NCI-H2107 treated with DMSO at 0.1 percent for 48 hours (cell line): ENCODE data around the gene RNASEL.
"Not testable (repeated sequence)": the region's sequence is repeated elsewhere in the genome, so short reads cannot be mapped to it uniquely, and the experiment has no call there.

Experiments
- DNase-seq: peaks from one replicate; lab custom pipeline; 2025; ENCODE audit not compliant: unreplicated experiment; lab: John Stamatoyannopoulos, UW

Gene RNASEL, protein sequence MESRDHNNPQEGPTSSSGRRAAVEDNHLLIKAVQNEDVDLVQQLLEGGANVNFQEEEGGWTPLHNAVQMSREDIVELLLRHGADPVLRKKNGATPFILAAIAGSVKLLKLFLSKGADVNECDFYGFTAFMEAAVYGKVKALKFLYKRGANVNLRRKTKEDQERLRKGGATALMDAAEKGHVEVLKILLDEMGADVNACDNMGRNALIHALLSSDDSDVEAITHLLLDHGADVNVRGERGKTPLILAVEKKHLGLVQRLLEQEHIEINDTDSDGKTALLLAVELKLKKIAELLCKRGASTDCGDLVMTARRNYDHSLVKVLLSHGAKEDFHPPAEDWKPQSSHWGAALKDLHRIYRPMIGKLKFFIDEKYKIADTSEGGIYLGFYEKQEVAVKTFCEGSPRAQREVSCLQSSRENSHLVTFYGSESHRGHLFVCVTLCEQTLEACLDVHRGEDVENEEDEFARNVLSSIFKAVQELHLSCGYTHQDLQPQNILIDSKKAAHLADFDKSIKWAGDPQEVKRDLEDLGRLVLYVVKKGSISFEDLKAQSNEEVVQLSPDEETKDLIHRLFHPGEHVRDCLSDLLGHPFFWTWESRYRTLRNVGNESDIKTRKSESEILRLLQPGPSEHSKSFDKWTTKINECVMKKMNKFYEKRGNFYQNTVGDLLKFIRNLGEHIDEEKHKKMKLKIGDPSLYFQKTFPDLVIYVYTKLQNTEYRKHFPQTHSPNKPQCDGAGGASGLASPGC

DNA sequence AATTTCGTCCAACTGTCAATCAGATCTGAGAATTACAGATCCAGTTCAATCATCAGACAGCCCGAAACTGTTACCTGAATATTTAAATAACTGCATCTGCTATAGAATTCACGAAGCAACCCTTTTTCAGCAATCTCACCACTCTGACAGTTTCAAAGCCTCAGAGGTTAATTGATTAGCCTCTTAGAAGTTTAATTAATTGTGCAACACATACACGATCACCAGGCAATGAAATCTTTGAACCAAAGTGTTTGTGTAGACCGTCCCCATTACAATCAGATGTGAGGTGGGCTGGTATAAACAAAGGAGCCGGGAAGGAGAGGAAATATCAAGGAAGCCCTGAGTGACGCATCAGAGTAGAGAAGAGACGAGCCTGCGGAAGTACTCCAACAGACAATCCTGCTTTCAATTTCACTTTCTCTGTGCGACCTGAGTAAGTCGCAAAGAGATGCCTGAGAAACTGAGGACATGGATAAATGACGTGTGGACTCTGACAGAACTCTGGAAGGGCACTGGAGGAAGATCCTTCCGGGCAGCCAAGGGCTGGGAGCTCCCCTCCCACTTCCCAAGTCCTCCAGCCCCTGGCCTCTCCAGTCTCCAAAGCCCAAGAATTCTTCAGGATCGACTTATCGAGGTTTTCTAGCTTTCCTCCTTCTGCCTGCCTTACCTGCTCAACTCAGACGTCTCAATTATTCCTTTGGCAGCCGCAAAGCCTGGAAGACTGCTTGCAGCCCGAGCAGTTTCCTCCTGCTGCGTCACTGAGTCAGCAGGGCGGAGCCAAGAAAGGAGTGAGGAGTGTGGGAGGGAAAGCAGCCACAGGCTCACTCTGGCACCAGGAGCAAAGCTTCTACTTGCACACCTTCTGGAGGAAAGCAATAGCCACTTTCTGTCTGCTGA lies at the start of gene RNASEL:
RNASEL (minus strand) TSS at position 757 of the 897 bp plus-strand sequence. CDS start 2,450 bp downstream, outside the sequence.
- peak; percentile 39 for DNase-seq

DNA sequence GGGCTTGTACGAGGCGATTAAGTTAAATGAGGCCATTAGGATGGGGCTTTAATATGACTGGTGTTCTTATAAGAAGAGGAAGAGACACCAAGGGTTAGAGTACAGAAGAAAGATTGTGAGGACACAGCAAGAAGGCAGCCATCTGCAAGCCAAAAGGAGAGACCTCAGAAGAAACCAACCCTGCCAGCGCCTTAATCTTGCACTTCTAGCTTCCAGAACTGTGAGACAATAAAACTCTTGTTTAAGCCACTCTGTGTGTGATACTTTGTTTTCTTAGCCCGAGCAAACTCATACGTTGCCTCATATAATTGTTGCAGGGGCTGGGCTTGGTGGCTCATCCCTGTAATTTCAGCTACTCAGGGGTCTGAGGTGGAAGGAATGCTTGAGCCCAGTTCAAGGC lies 48.7 kb upstream of the RNASEL start:
- no peak for DNase-seq

DNA sequence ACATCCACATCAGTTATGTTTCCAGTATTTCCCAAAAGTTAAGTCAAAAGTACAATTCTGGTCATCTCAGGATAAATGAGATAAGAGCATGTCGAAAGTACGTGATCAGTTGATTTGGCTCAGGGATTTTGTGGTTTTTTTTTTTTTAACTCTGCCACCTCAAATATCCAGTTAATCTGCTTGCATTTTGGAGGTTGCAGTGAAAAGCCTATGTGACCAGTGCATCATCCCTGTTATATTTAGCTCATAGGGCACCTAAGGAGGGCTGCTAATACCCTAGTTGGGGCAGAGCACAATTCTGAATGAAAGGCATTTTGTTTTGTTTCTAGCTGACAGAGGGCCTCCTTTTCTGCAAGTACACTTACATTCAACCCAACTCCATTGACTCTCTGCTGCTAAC lies 46.8 kb upstream of the RNASEL start:
- no peak for DNase-seq

DNA sequence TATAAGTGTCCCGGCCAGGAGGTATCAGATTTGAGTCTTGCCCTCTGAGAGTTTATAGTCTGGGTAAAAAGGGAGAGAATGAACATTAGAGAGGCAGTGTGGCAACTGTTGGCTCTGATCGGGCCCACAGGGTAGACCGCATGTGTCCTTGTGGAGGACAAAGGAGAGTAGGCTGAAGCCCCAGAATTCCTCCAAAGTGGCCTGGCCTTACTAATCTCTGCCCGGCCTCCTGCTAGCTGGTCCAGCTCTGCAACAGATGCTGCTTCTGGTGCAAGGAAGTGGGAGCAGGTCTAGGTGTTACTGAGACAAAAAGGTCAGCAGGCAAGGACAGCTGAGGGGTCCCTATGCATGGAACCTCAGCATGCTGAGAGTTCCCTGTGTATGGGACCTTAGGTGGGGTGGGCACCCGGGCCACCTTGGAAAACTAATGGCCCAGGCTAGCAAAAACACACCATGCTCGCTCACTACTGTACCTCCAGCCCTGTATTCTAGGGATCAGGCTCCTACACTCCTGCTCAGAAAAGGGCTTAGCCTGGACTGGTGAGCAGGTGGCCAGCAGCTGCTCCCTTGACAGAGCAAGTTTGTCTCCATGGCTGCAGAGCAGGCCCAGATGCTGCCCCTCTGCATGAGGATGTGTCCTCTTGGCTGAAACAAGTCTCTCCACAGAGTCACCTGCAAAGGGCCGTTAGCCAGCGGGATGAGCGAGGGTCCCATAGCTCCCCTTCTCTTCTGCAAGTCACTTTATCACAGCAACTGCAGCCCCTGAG lies 45.4 kb upstream of the RNASEL start:
- peak; percentile 41 for DNase-seq

DNA sequence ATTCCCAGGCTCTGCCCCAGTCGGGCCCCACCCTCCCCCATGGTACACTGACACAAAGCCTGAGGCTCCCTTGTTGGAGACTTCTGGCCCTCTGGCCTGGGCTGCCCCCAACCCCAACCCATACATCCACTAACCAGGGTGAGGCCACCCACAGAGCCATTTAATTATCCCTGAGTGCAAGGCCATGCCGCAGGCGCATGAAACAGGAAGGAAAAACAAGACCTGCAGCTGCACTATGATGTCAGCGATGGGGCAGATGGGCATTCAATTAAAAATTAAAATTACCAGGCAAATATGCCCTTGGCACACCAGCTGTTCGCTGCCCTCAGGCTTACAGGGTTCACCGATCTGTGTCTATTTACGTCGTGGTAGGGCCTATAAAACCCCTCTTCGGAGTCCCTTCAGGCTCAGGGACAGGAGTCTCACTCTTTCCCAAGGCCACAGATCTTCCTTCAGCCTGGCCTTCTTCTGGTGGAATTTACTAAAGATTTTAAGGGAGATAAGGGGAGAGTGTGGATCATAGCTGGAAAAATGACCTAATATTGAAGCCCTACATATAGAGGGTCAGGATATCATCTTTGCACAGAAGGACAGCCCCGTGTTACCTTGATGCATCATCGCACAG lies 44.7 kb upstream of the RNASEL start:
- peak; percentile 87 for DNase-seq

DNA sequence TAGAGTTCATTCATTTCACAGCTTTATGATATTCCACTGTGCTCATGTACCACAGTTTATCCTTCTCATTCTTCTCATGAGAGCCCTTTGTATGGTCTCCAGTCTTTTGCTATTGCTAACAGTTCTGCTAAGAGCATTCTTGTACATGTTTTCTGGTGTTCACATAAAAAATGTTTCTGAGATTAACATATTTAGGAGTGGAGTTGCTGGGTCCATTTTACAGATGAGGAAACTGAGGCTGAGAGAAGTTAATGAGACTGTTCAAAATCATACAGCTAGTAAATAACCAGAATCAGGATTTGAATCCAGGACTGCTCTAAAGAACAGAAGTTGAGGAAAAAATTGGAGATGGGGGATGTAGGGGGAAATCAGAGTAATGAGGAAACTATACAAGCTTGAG lies 44.0 kb upstream of the RNASEL start:
- no peak for DNase-seq

DNA sequence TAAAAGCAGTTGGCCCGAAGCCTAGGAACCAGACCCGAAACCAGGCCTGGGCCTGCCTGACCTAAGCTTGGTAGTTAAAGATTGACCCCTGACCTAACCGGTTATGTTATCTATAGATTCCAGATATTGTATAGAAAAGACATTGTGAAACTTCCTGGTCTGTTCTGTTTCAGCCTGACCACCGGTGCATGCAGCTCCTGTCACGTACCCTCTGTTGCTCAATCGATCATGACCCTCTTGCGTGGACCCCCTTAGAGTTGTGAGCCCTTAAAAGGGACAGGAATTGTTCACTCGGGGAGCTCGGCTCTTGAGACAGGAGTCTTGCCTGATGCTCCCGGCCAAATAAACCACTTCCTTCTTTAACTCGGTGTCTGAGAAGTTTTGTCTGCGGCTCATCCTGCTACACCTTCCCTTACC lies 43.4 kb upstream of the RNASEL start:
- not testable (repeated sequence) for DNase-seq

DNA sequence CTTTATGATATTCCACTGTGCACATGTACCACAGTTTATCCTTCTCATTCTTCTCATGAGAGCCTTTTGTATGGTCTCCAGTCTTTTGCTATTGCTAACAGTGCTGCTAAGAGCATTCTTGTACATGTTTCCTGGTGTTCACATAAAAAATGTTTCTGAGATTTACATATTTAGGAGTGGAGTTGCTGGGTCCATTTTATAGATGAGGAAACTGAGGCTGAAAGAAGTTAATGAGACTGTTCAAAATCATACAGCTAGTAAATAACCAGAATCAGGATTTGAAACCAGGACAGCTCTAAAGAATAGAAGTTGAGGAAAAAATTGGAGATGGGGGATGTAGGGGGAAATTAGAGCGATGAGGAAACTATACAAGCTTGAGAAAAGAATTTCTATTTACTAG lies 42.9 kb upstream of the RNASEL start:
- DNase-seq, result no peak

DNA sequence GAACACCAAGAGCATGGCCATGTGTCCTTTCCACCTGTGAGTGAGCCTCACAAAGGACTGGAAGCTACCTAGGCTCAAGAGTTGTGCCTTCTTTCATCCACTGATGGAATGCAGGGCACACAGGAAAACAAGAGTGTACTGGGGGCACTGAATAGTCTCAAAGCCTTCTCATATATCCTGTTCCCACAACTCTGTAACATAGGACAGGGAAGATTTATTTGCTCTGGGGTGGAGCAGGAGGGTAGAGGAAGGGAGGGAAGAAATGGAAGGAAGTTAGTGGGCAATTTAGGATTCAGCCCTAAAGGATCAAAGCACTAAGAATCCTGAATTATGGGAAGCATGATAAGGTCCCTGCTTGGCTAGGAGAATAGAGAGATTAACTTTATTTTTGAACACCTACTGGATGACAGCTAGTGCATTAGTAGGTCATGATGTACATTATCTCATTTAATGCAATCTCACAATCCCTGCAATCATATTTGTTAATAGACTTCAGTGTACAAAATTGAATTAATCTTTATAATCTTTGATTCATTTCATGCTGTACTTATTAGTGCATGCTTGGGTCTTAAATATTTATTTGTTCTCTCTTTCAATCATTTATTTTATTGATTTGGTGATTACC lies 42.1 kb upstream of the RNASEL start:
- no peak for DNase-seq

DNA sequence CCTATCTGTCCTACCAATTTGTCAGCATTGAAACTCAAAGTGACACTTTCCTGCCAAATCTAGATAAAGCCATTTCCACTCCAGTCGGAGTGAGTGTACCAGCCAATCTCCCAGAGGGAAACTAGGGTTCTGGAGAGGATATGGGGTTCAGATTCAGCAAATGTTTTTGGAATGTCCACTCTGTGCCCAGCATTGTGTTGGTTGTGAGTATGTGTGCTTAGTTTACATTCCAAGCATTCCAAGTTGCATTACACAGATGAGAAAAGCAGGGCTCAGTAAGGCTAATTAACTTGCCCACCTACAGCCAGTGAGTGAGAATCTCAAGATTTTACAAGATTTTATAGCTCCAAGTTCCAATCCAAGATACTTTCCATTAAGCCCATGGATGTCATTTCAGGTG lies 41.5 kb upstream of the RNASEL start:
- DNase-seq, result no peak

DNA sequence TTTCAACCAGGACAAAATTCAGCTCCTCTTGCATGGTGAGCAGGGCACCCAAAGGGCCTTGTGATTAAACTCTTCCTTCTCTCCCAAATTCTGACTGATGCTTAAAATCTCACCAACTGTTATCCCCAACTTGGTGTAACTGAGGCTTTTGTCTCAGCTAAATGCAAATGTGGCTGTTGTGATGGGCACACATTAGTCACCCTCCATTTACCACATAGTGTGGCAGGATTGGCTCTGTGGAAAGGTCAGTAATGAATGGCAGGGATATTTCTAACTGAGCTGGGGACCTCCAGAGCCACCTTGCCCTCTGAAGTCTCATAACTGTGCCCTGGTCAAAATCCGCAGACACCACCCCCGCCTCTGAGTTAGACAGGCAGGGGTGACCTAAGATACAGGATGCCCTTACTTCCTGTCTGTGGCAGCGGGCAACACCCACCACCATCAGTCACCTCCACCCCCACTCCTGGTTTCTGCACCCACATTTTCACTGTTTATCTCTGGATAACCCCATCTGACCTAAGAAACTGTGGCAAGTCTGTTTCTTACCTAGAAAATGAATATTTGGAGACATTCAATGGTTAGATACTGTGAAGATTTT lies 40.5 kb upstream of the RNASEL start:
- DNase-seq, result no peak

DNA sequence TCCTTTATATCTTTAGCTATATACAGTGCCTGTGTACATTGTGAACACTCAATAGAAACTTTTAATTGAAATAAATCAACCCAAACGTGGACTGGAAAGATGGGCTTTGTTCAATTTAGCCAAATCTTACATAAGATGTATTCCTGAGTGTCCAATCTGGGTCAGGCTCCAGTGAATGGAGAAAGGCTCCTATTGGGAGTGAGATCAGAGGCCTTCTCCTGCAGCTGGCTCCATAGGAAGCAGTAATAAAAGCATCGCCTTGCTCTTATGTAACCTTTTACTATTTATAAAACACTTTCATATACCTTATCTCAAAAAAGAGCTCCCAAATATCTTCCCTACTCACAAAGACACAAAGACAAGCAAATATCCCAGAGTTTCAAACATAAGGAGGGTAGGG lies 40.0 kb upstream of the RNASEL start:
- no peak for DNase-seq

DNA sequence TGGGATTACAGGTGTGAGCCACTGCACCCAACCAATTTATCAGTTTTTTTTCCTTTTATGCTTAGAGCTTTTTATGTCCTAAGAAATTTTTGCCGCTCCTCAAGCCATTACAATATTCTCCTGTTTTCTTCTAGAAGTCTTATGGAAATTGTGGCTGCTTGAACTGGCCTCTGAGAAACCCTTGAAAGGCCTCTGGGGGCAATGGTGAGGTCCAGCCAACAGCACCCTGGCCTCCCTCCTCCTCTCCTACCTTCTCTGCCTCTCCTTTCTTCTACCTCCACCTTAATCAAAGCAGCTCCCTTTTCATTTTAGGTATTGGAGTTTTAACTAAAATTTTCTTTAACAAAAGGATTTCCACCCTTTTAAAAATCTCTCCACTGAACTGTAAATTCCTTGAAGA lies 39.6 kb upstream of the RNASEL start:
- no peak for DNase-seq

DNA sequence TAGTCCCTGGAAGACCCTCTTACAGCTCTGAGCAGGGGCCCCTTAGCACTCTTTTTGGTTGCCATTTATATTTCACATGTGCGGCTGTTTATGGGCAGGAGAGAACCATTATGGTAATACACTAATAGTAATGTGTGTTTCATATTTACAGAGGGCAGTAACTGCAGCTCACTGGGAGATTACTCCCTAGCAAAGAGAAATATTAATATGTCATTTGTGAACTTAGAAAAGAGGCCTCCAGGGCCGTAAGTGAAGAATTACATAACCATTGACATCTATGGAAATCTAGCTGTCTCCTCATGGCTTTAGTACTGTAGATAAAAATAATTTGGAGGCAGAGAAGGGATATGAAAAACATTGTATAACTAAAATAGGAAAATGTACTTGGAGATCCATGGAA lies 38.6 kb upstream of the RNASEL start:
- DNase-seq, result no peak

DNA sequence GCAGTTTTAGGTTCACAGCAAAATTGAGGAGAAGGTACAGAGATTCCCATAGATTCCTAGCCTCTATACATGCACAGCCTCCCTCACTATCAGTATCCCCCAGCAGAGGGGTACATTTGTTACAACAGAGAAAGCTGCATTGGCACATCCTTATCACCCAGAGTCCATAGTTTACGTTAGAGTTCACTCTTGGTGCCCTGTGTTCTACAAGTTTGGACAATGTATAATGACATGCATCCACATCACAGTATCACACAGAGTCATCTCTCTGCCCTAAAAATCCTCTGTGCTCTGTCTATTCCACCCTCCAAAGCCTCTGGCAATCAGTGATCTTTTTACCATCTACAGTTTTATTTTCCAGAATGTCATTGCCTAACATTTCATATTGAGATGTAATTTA lies 37.5 kb upstream of the RNASEL start:
- DNase-seq, result no peak

DNA sequence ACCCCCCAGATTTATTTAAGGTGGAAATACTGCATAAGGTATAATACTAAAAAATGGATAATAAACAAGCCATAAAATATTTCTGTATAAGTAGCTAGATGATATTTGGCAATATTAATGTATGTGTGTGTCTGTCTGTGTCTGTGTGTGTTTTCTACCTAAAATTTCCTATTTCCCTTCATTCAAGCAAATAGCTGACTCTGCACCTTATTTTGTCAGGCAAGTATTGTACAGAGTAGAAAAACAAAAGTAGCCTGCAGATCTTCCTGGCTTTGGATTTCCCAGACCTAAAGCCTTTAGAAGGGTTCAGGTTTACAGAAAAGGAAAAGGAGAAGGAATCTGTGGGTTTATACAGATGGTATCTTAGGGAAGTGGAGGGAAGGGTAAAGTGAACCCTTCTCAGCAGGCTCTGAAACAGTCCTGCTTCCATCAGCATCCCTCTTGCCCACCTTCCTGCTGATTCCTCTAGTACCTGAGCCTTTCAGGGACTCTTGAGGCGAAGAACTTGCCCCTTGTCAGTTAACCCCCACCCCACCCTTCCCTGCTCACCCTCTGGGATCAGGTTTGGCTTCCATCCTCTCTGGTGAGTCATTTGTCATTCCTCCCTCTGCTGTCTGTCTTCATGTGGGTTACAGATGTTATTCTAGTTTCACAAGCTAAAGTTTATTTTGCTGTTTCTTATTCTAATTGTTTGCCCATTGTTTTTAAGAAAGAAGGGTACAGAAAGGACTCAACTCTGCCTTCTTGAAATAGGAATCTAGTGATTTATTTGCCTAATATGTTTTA lies 36.9 kb upstream of the RNASEL start:
- no peak for DNase-seq

DNA sequence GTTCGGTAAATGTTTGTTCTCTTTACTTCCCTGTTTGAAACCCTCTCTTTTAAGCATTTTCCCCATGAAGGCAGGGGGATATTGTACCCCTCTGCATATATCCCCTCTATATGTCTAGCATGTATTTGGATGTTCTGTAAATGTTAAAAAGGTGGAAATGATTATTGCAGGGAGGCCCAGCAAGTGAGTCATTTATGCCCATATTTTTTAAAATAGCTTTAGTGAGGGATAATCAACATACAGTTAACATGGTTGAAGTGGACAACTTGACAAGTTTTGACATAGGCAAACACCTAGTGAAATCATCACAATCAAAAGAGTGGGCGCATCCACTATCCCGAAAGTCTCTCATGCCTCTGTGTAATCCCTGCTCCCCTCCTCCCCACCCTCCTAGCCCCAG lies 36.0 kb upstream of the RNASEL start:
- DNase-seq, result no peak

DNA sequence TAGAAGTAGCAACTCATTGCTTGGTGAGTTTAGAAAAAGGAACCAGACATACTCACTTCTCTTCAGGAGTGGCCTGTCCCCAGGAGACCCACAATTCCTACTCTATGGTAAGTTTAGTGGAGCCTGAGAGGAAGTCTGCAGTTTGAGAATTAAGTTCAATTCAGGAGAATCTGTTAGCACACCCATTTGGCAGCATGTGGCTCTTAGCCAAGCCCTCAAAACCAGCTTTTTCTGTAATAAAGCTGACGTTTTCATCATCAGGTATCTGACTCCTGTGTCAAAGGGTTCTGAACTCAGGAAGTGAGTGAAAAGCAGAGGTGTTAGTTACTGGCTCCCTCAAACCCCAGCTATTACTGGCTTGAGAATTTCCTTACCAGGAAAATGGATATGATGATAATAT lies 35.5 kb upstream of the RNASEL start:
- no peak for DNase-seq
